CD8-positive, alpha-beta memory T cell (primary cell): ENCODE results near the gene PIGW. TPM values are rescaled to one million over a fixed set of nuclear protein-coding genes. Genes with fewer than 3 reads are reported as not detected.
A peak's percentile ranks its signal among the peaks of the same experiment; 100 is the strongest.

Experiments used
- CTCF ChIA-PET: fragments of 350-600 bp; sonication (Branson Sonifier 250); formaldehyde crosslinking; loops from one replicate; lab custom pipeline; 2021; ENCODE audit warnings: antibody characterized with exemption; lab: Charles Lee
- POLR2A ChIA-PET: fragments of 350-600 bp; sonication (Branson Sonifier 250); formaldehyde crosslinking; loops from one replicate; lab custom pipeline; 2021; ENCODE audit warnings: antibody characterized with exemption; lab: Charles Lee
- DNase-seq, 5 donors: peaks; one replicate each; pipeline versions ENCODE4 v3.0.0 to v3.0.0-alpha.2; 2020 to 2022; ENCODE audit warnings: mixed read lengths in 1 of 5
- H3K27ac ChIP-seq: one replicate; pipeline ENCODE4 v1.7.0; 2013; ENCODE audit warnings: low read depth, mild to moderate bottlenecking, low read length, moderate library complexity
- H3K27me3 ChIP-seq: 2 replicates; pipeline ENCODE4 v1.7.0; 2013; ENCODE audit warnings: low read length, mild to moderate bottlenecking; ENCODE audit not compliant: insufficient read depth, poor library complexity, severe bottlenecking
- H3K36me3 ChIP-seq: 2 replicates; pipeline ENCODE4 v1.7.0; 2013; ENCODE audit warnings: mild to moderate bottlenecking, low read length, moderate library complexity; ENCODE audit not compliant: insufficient read depth
- H3K4me1 ChIP-seq: 2 replicates; pipeline ENCODE4 v1.7.0; 2013; ENCODE audit warnings: mild to moderate bottlenecking, low read length, moderate library complexity; ENCODE audit not compliant: insufficient read depth
- H3K4me3 ChIP-seq: 2 replicates; pipeline ENCODE4 v1.7.0; 2013; ENCODE audit warnings: mild to moderate bottlenecking, low read length
- H3K9me3 ChIP-seq: 2 replicates; pipeline ENCODE4 v1.7.0; 2013; ENCODE audit warnings: mild to moderate bottlenecking, low read length
- H3K27ac Mint-ChIP-seq, 8 donors: one replicate each; pipeline ENCODE4 v1.8.0; 2020 to 2021; ENCODE audit warnings: mixed read lengths in 8 of 8, mild to moderate bottlenecking in 6 of 8, inconsistent platforms in 3 of 8, moderate library complexity in 3 of 8
- H3K27me3 Mint-ChIP-seq, 2 donors: one replicate each; pipeline ENCODE4 v1.8.0; 2020 to 2021; ENCODE audit warnings: mixed read lengths in 2 of 2, mild to moderate bottlenecking in 1 of 2, moderate library complexity in 1 of 2
- H3K36me3 Mint-ChIP-seq, 3 donors: one replicate each; pipeline ENCODE4 v1.8.0; 2020 to 2021; ENCODE audit warnings: mixed read lengths in 3 of 3, inconsistent platforms in 1 of 3, mild to moderate bottlenecking in 1 of 3
- H3K4me1 Mint-ChIP-seq, 3 donors: one replicate each; pipeline ENCODE4 v1.8.0; 2020 to 2021; ENCODE audit warnings: mixed read lengths in 3 of 3, inconsistent platforms in 1 of 3, mild to moderate bottlenecking in 1 of 3
- H3K4me3 Mint-ChIP-seq, 7 donors: one replicate each; pipeline ENCODE4 v1.8.0; 2020 to 2021; ENCODE audit warnings: mixed read lengths in 7 of 7, mild to moderate bottlenecking in 6 of 7, moderate library complexity in 4 of 7, inconsistent platforms in 2 of 7
- H3K9me3 Mint-ChIP-seq, 5 donors: one replicate each; pipeline ENCODE4 v1.8.0; 2020 to 2022; ENCODE audit warnings: mixed read lengths in 5 of 5, mild to moderate bottlenecking in 3 of 5, moderate library complexity in 2 of 5, inconsistent platforms in 1 of 5
- polyA plus RNA-seq: library from polyadenylated mRNA; unstranded; fragments of 300-500 nt; fragmentation: Illumina TruSeq; gene quantifications from one replicate; pipeline ENCODE4 v1.2.3, GENCODE V29; 2021
- total RNA-seq, 2 experiments: library from RNA; stranded (reverse); gene quantifications; one replicate each; pipeline ENCODE4 v1.2.3, GENCODE V29; 2021

The PIGW gene
- total and polyA plus RNA-seq, 3 experiments from 2014 or later, result 11.4 to 43.0 (median 42.2) TPM

- Mint-ChIP-seq H3K27me3 (peaks cover 0 to 1% of the 10 kb centered on the region in 2 donors), H3K36me3 (peaks cover 0 to 75% (median 21%) of the 10 kb centered on the region in 3 donors), H3K27ac (no peak overlapping the region), H3K4me3 (no peak overlapping the region), H3K4me1 (no peaks in the 10 kb centered on the region), H3K9me3 (no peaks in the 10 kb centered on the region)
- Histone ChIP-seq H3K36me3 (peaks cover 5% of the 10 kb centered on the region), H3K9me3 (no peaks in the 10 kb centered on the region), H3K4me3 (no peak overlapping the region), H3K27me3 (no peaks in the 10 kb centered on the region), H3K27ac (no peak overlapping the region), H3K4me1 (no peaks in the 10 kb centered on the region)
- POLR2A ChIA-PET, result no interaction called here
- DNase-seq, result no peak
- CTCF ChIA-PET, result no interaction called here
Measured at GRCh38 chr17:36510636-36511035, 24.2 kb upstream of the PIGW start.

DNA sequence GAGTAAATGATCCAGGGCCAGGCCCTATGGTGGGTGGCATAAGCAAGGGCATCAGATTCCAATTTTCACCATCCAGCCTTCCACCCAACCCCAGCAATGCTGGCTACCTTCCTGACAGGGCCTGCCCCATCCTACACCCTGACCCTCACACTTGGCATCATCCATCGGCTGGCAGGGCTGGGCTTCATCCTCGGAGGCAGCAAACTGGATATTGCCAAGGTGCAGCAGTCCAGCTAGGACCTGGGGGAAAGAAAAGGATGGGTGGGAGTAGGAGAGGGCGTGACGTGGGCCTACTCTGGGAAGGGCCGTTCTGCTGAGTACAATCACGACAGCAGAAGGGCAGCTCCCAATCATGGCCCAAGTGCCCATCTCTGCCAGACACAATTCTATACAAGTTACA, 23.6 kb upstream of the PIGW start:
- no peak overlapping the region for H3K4me3 ChIP-seq
- H3K4me3 Mint-ChIP-seq, result no peak overlapping the region
- H3K36me3 ChIP-seq, result peaks cover 4% of the 10 kb centered on the region
- H3K4me1 Mint-ChIP-seq, result no peaks in the 10 kb centered on the region
- H3K36me3 Mint-ChIP-seq, result peaks cover 0 to 74% (median 16%) of the 10 kb centered on the region in 3 donors
- H3K27ac ChIP-seq, result no peak overlapping the region
- H3K9me3 ChIP-seq, result no peaks in the 10 kb centered on the region
- H3K9me3 Mint-ChIP-seq, result no peaks in the 10 kb centered on the region
- H3K4me1 ChIP-seq, result no peaks in the 10 kb centered on the region
- peaks cover 0 to 1% of the 10 kb centered on the region in 2 donors for H3K27me3 Mint-ChIP-seq
- ChIA-PET POLR2A (no interaction called here), CTCF (no interaction called here)
- H3K27ac Mint-ChIP-seq, result no peak overlapping the region
- no peak for DNase-seq
- no peaks in the 10 kb centered on the region for H3K27me3 ChIP-seq

DNA sequence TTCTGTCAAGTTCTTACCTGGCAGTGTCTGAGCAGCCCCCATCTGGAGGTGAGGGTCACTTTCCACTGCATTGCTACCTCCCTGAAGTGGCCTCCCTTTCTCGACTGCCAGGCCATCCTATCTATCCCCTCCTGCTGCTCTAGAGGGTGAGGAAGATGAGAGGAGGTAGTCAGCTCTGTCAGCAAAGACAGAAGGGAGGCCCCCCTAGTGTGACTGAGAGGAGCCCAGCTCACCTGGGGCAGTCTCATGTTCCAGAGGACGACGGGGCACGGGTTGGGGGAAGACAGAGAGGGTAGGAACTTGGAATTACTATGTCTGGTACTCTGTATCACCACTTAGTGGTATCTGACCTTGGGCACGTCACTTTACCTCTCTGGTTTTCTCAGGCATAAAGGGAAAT, 22.1 kb upstream of the PIGW start:
- Histone ChIP-seq H3K4me3 (no peak overlapping the region), H3K27ac (no peak overlapping the region), H3K27me3 (no peaks in the 10 kb centered on the region), H3K4me1 (no peaks in the 10 kb centered on the region), H3K36me3 (peaks cover 4% of the 10 kb centered on the region), H3K9me3 (no peaks in the 10 kb centered on the region)
- ChIA-PET POLR2A (no interaction called here), CTCF (no interaction called here)
- H3K27me3 Mint-ChIP-seq, result peaks cover 0 to 1% of the 10 kb centered on the region in 2 donors
- no peaks in the 10 kb centered on the region for H3K9me3 Mint-ChIP-seq
- no peak overlapping the region for H3K4me3 Mint-ChIP-seq
- peak overlapping the region in 1 of 8 donors; percentile 33 for H3K27ac Mint-ChIP-seq
- H3K36me3 Mint-ChIP-seq, result peaks cover 0 to 68% (median 15%) of the 10 kb centered on the region in 3 donors
- no peaks in the 10 kb centered on the region for H3K4me1 Mint-ChIP-seq
- no peak for DNase-seq

- no peaks in the 10 kb centered on the region for H3K27me3 ChIP-seq
- H3K27ac ChIP-seq, result no peak overlapping the region
- Mint-ChIP-seq H3K27me3 (peaks cover 0 to 1% of the 10 kb centered on the region in 2 donors), H3K36me3 (peaks cover 0 to 65% (median 10%) of the 10 kb centered on the region in 3 donors), H3K4me3 (no peak overlapping the region), H3K4me1 (no peaks in the 10 kb centered on the region), H3K9me3 (no peaks in the 10 kb centered on the region), H3K27ac (peak overlapping the region in 1 of 8 donors; percentile 72)
- peaks cover 4% of the 10 kb centered on the region for H3K36me3 ChIP-seq
- no peaks in the 10 kb centered on the region for H3K9me3 ChIP-seq
- DNase-seq, result no peak
- H3K4me3 ChIP-seq, result no peak overlapping the region
- H3K4me1 ChIP-seq, result no peaks in the 10 kb centered on the region
- ChIA-PET POLR2A (no interaction called here), CTCF (no interaction called here)
Measured at GRCh38 chr17:36514856-36515255, 19.9 kb upstream of the PIGW start.

DNA sequence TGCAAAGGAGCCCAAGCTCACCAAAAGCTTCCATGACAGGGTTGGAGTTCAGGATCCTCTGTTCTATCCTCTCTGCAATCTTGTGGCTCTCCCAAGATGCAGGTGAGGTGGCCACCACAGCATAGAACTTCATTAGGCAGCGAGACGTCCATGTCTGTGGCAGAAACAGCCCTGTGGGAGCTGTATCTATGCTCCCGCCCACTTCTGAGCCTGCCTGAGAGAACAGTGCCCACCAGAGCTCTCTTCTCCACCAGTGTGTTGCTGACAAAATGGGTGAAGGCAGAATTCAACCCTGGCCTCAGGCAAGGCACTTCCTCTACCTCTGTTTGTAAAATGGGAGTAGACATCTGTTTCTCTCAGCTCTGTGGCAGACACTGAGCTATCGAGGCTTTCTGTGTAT, 18.9 kb upstream of the PIGW start:
- no peak overlapping the region for H3K27ac ChIP-seq
- no peaks in the 10 kb centered on the region for H3K4me1 Mint-ChIP-seq
- no peak overlapping the region for H3K4me3 Mint-ChIP-seq
- no peaks in the 10 kb centered on the region for H3K27me3 ChIP-seq
- ChIA-PET CTCF (interaction anchor here (0.9 kb wide), 1 partner anchor 87 kb away, joined by 3 read pairs; no protein-coding TSS in a partner anchor), POLR2A (interaction anchor here (0.5 to 0.6 kb wide), 2 partner anchors 91 to 399 kb away, joined by 3 read pairs; no protein-coding TSS in a partner anchor)
- H3K27me3 Mint-ChIP-seq, result peaks cover 0 to 1% of the 10 kb centered on the region in 2 donors
- no peaks in the 10 kb centered on the region for H3K9me3 ChIP-seq
- no peak overlapping the region for H3K4me3 ChIP-seq
- H3K36me3 Mint-ChIP-seq, result peaks cover 7 to 67% (median 12%) of the 10 kb centered on the region in 3 donors
- no peaks in the 10 kb centered on the region for H3K4me1 ChIP-seq
- no peak overlapping the region for H3K27ac Mint-ChIP-seq
- DNase-seq, result no peak
- no peaks in the 10 kb centered on the region for H3K9me3 Mint-ChIP-seq
- H3K36me3 ChIP-seq, result peaks cover 4% of the 10 kb centered on the region

- no peak for DNase-seq
- CTCF ChIA-PET, result interaction anchor here (2.9 kb wide), 1 partner anchor 11 kb away, joined by 13 read pairs; the partner anchor contains the start of genes MYO19 and PIGW
- peaks cover 7 to 67% (median 15%) of the 10 kb centered on the region in 3 donors for H3K36me3 Mint-ChIP-seq
- Histone ChIP-seq H3K4me3 (no peak overlapping the region), H3K36me3 (peaks cover 9% of the 10 kb centered on the region), H3K4me1 (no peaks in the 10 kb centered on the region), H3K9me3 (no peaks in the 10 kb centered on the region), H3K27me3 (no peaks in the 10 kb centered on the region), H3K27ac (no peak overlapping the region)
- POLR2A ChIA-PET, result no interaction called here
- H3K4me1 Mint-ChIP-seq, result peaks cover 8 to 12% (median 8%) of the 10 kb centered on the region in 3 donors
- no peaks in the 10 kb centered on the region for H3K9me3 Mint-ChIP-seq
- no peaks in the 10 kb centered on the region for H3K27me3 Mint-ChIP-seq
- no peak overlapping the region for H3K27ac Mint-ChIP-seq
- H3K4me3 Mint-ChIP-seq, result no peak overlapping the region
Measured at GRCh38 chr17:36523113-36523512, 11.7 kb upstream of the PIGW start.

DNA sequence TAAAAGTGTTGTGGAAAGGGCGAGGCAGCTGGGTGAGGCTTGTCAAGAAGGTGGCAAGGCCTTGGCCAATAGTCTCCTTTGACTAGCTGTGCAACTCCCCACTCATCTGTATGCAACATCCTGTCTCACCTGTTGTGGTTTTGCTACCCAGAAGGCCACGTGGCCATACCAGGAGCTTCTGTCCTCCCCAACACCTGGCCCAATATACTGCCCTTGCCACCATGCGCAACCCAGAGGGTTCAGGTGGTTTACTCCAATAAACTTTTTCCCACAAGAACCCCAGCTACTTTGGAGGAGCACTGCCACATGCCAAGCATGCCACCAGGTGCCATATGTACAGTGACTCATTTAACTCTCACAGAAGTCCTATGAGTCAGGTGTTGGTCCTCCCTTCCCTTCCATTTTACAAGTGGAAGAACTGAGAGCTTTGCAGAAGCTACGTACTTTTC, 10.3 kb upstream of the PIGW start:
- H3K27ac ChIP-seq, result no peak overlapping the region
- peak overlapping the region in 3 of 8 donors; percentile 47 to 64 (median 52) for H3K27ac Mint-ChIP-seq

DNA sequence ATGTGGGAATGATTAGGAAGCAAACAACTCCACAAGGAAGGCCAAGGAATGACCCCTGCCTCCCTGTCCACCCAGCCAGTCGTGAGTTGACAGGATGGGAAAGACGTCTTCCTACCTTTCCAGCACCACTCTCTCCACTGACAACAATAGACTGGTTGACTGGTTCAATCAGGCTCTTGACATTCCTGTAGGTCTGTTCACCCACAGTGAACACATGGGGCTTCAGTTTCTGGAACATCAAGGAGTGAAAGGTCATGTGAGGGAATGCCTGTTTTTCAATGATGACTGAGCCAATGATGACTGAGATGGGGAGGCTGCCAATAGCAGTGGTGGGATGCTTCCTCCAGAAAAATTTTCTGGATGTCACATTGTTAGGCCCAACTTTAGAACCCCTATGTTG, 9.7 kb upstream of the PIGW start:
- no peaks in the 10 kb centered on the region for H3K9me3 ChIP-seq
- H3K27ac Mint-ChIP-seq, result peak overlapping the region in 1 of 8 donors; percentile 51
- no peak overlapping the region for H3K4me3 ChIP-seq
- H3K27me3 Mint-ChIP-seq, result no peaks in the 10 kb centered on the region
- peaks cover 7 to 64% (median 15%) of the 10 kb centered on the region in 3 donors for H3K36me3 Mint-ChIP-seq
- H3K4me1 ChIP-seq, result no peaks in the 10 kb centered on the region
- no peak overlapping the region for H3K4me3 Mint-ChIP-seq
- H3K9me3 Mint-ChIP-seq, result no peaks in the 10 kb centered on the region
- H3K4me1 Mint-ChIP-seq, result peaks cover 8 to 12% (median 8%) of the 10 kb centered on the region in 3 donors
- no peak for DNase-seq
- H3K27me3 ChIP-seq, result no peaks in the 10 kb centered on the region
- CTCF ChIA-PET, result interaction anchor here (2.9 kb wide), 1 partner anchor 9 kb away, joined by 13 read pairs; the partner anchor contains the start of genes MYO19 and PIGW
- POLR2A ChIA-PET, result no interaction called here
- peaks cover 9% of the 10 kb centered on the region for H3K36me3 ChIP-seq
- H3K27ac ChIP-seq, result no peak overlapping the region

More for the DNA sequence above, 10.3 kb upstream of the PIGW start:
- no peak for DNase-seq
- H3K4me1 ChIP-seq, result no peaks in the 10 kb centered on the region
- no peaks in the 10 kb centered on the region for H3K9me3 Mint-ChIP-seq
- POLR2A ChIA-PET, result no interaction called here
- CTCF ChIA-PET, result interaction anchor here (1.1 to 2.9 kb wide), 2 partner anchors 10 to 41 kb away, joined by 4 to 13 read pairs; partner anchors contain the start of genes MYO19 and PIGW
- peaks cover 7 to 65% (median 15%) of the 10 kb centered on the region in 3 donors for H3K36me3 Mint-ChIP-seq
- H3K27me3 ChIP-seq, result no peaks in the 10 kb centered on the region
- no peaks in the 10 kb centered on the region for H3K27me3 Mint-ChIP-seq
- peaks cover 8 to 12% (median 8%) of the 10 kb centered on the region in 3 donors for H3K4me1 Mint-ChIP-seq
- H3K4me3 Mint-ChIP-seq, result no peak overlapping the region
- no peak overlapping the region for H3K4me3 ChIP-seq
- no peaks in the 10 kb centered on the region for H3K9me3 ChIP-seq
- H3K36me3 ChIP-seq, result peaks cover 9% of the 10 kb centered on the region
